HL-60 (cell line): ENCODE measurements around the gene ARHGAP40.

Experiments used
- DNase-seq, 2 experiments: peaks; one replicate each; pipeline ENCODE4 v3.0.0-alpha.2; 2010 to 2020; ENCODE audit warnings: low read depth in 1 of 2, low spot score in 1 of 2
- H3K27ac ChIP-seq: fragments of 250-450 bp; sonication (Bioruptor Pico); replicated peaks from 2 replicates; pipeline ENCODE4 v1.5.1; 2020; ENCODE audit warnings: mild to moderate bottlenecking, moderate library complexity
- H3K27me3 ChIP-seq: fragments of 250-450 bp; sonication (Bioruptor Pico); 2 replicates; pipeline ENCODE4 v1.5.1; 2021; ENCODE audit warnings: mild to moderate bottlenecking, moderate library complexity; ENCODE audit not compliant: insufficient read depth, poor library complexity, severe bottlenecking
- H3K4me3 ChIP-seq: replicated peaks from 2 replicates; pipeline ENCODE4 v1.5.1; 2011; ENCODE audit warnings: mild to moderate bottlenecking, control low read depth, low read length; ENCODE audit not compliant: insufficient read depth
- GABPA ChIP-seq: IDR thresholded peaks from 2 replicates; pipeline ENCODE4 v1.6.1; 2012; ENCODE audit warnings: low read depth
- POLR2AphosphoS5 ChIP-seq: IDR thresholded peaks from 2 replicates; pipeline ENCODE4 v1.6.1; 2012; ENCODE audit warnings: low read depth
- SPI1 ChIP-seq: IDR thresholded peaks from 2 replicates; pipeline ENCODE4 v1.6.1; 2012; ENCODE audit warnings: low read depth, mild to moderate bottlenecking, borderline replicate concordance
- TF ChIP-seq, protein P1 (sequence below): IDR thresholded peaks from one replicate; pipeline ENCODE4 v1.5.1; 2011; ENCODE audit warnings: low read length, control low read depth, inconsistent platforms; ENCODE audit not compliant: insufficient read depth
- TF ChIP-seq, protein P2 (sequence below): IDR thresholded peaks from 2 replicates; pipeline ENCODE4 v1.6.1; 2012; ENCODE audit warnings: low read depth; ENCODE audit not compliant: insufficient replicate concordance

The ARHGAP40 gene

DNA sequence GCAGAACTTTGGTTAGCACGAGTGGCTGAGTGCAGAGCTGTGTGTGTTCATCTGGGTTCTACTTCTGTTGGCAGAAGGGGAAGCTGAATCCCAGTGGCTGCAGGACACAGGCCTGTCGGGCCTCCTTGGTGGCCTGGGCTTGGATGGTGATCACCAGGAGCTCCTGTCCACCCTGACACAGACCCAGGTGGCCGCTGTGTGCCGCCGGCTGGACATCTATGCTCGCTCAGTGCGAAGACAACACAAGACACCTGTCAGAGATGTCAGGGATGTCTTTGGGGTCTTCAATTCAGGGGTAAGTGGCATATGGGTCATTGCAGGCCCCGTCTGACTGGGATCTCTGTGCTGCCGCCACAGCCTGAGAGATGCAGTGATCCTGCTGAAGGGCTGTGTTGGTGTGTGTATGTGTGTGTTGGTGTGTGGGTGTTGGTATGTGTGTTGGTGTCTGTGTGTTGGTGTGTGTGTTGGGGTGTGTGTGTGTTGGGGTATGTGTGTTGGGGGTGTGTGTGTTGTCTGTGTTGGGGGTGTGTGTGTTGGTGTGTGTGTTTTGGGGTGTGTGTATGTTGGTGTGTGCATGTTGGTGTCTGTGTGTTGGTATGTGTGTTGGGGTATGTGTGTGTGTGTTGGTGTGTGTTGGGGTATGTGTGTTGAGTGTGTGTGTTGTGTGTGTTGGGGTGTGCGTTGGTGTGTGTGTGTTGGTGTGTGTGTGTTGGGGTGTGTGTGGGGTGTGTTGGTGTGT is 25.5 kb downstream of the ARHGAP40 start:
- DNase-seq = no peak
- no peak overlapping the region for H3K4me3 ChIP-seq
- no peaks in the 10 kb centered on the region for H3K27me3 ChIP-seq
- H3K27ac ChIP-seq = no peak overlapping the region
- TF ChIP-seq, protein P1, sequence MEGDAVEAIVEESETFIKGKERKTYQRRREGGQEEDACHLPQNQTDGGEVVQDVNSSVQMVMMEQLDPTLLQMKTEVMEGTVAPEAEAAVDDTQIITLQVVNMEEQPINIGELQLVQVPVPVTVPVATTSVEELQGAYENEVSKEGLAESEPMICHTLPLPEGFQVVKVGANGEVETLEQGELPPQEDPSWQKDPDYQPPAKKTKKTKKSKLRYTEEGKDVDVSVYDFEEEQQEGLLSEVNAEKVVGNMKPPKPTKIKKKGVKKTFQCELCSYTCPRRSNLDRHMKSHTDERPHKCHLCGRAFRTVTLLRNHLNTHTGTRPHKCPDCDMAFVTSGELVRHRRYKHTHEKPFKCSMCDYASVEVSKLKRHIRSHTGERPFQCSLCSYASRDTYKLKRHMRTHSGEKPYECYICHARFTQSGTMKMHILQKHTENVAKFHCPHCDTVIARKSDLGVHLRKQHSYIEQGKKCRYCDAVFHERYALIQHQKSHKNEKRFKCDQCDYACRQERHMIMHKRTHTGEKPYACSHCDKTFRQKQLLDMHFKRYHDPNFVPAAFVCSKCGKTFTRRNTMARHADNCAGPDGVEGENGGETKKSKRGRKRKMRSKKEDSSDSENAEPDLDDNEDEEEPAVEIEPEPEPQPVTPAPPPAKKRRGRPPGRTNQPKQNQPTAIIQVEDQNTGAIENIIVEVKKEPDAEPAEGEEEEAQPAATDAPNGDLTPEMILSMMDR = no peak
- TF ChIP-seq, protein P2, sequence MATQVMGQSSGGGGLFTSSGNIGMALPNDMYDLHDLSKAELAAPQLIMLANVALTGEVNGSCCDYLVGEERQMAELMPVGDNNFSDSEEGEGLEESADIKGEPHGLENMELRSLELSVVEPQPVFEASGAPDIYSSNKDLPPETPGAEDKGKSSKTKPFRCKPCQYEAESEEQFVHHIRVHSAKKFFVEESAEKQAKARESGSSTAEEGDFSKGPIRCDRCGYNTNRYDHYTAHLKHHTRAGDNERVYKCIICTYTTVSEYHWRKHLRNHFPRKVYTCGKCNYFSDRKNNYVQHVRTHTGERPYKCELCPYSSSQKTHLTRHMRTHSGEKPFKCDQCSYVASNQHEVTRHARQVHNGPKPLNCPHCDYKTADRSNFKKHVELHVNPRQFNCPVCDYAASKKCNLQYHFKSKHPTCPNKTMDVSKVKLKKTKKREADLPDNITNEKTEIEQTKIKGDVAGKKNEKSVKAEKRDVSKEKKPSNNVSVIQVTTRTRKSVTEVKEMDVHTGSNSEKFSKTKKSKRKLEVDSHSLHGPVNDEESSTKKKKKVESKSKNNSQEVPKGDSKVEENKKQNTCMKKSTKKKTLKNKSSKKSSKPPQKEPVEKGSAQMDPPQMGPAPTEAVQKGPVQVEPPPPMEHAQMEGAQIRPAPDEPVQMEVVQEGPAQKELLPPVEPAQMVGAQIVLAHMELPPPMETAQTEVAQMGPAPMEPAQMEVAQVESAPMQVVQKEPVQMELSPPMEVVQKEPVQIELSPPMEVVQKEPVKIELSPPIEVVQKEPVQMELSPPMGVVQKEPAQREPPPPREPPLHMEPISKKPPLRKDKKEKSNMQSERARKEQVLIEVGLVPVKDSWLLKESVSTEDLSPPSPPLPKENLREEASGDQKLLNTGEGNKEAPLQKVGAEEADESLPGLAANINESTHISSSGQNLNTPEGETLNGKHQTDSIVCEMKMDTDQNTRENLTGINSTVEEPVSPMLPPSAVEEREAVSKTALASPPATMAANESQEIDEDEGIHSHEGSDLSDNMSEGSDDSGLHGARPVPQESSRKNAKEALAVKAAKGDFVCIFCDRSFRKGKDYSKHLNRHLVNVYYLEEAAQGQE = no peak
- TF ChIP-seq POLR2AphosphoS5 = no peak
- no peak for TF ChIP-seq GABPA
- TF ChIP-seq SPI1 = no peak

DNA sequence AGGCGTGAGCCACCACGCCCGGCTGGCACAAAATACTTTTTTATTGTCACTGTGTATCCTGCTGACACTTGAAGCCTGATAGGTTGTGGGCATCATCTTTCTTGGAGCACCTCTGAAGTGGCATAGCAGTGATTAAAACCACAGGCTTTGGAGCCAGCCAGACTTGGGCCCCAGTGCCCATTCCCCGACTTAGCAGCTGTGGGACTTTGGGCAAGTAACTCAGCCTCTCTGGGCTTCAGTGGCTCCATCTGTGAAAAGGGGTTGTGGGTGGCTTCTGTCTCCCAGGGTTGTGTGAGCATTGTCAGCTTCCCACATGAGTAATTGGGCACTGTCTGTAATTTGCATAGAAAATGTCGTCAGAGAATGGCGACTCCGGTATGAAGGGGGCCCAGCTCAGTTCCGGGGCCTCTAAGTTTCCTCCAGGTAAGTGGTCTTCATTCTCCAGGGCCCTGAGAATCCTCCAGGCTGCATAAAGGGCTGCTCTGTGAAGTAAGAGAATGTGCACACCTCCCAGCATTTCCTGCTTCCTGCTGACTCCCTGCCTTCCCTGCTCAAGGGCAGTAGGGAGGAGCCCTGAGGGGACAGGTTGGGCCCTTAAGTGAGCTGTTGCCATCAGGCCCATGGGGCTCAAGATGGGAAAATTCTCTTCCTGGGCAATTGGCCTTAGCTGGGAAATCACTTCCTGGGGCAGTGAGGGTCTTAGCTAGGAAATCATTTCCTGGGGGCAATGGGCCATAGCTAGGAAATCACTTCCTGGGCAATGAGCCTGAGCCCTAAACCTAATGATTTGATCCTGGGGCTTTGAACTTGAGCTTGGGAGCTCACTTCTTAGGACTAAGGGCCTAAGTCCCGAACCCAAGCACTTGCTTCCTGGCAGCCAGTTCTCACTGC is 27.2 kb downstream of the ARHGAP40 start:
- no peak for DNase-seq
- Histone ChIP-seq H3K27ac (no peak overlapping the region), H3K27me3 (no peaks in the 10 kb centered on the region), H3K4me3 (no peak overlapping the region)
- TF ChIP-seq, protein P1 = no peak
- no peak for TF ChIP-seq POLR2AphosphoS5

DNA sequence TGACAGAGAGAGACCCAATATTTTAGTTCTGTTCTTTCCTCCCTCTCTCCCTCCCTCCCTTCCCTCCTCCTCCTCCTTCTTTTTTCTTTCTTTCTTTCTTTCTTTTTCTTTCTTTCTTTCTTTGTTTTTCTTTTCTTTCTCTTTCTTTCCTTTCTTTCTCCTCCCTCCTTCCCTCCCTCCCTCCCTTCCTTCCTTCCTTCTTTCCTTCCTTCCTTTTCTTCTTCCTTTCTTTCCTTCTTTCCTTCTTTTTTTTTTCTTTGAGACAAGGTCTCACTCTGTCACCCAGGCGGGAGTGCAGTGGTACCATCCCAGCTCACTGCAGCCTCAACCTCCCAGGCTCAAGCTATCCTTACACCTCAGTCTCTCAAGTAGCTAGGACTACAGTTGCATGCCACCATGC is 28.4 kb downstream of the ARHGAP40 start:
- Histone ChIP-seq H3K27ac (no peak overlapping the region), H3K4me3 (no peak overlapping the region), H3K27me3 (no peaks in the 10 kb centered on the region)
- no peak for DNase-seq
- TF ChIP-seq, protein P1 = no peak
- TF ChIP-seq, protein P2 = no peak
- no peak for TF ChIP-seq GABPA
- TF ChIP-seq POLR2AphosphoS5 = no peak
- no peak for TF ChIP-seq SPI1
